CD4-positive, alpha-beta T cell (primary cell): ENCODE data around the gene CCND1. TPM values are rescaled to one million over a fixed set of nuclear protein-coding genes. Genes with fewer than 3 reads are reported as not detected.
"Not testable (repeated sequence)": the region's sequence is repeated elsewhere in the genome, so short reads cannot be mapped to it uniquely, and the experiment has no call there.

Experiments
- ATAC-seq: fragments of 200-7000 bp; cut with Tn5 transposase; one replicate; pipeline ENCODE4 v1.10.0; 2022; ENCODE audit warnings: mild to moderate bottlenecking; ENCODE audit not compliant: poor library complexity
- CTCF ChIA-PET: fragments of 350-600 bp; sonication (Branson Sonifier 250); formaldehyde crosslinking; loops from one replicate; lab custom pipeline; 2021; ENCODE audit warnings: antibody characterized with exemption, inconsistent platforms; lab: Charles Lee
- POLR2A ChIA-PET: fragments of 350-600 bp; sonication (Branson Sonifier 250); formaldehyde crosslinking; loops from one replicate; lab custom pipeline; 2021; ENCODE audit warnings: antibody characterized with exemption, inconsistent platforms; lab: Charles Lee
- DNase-seq, 14 experiments: peaks; one replicate each; pipeline ENCODE4 v3.0.0-alpha.2; 2013 to 2020; ENCODE audit warnings: mixed read lengths in 2 of 14
- H3K27ac ChIP-seq, 2 donors: one replicate each; pipeline versions ENCODE4 v1.5.1 to v1.7.0; 2013; ENCODE audit warnings: low read length in 2 of 2, low read depth in 1 of 2, mild to moderate bottlenecking in 1 of 2
- H3K27me3 ChIP-seq, 2 experiments: 1 replicate in 1 of 2; 2 replicates in 1 of 2; pipeline versions ENCODE4 v1.6.1 to v1.7.0; 2013; ENCODE audit warnings: low read length in 2 of 2, control low read depth in 1 of 2, mild to moderate bottlenecking in 1 of 2, moderate library complexity in 1 of 2; ENCODE audit not compliant: insufficient read depth in 2 of 2, control insufficient read depth in 1 of 2
- H3K36me3 ChIP-seq: one replicate; pipeline ENCODE4 v1.6.1; 2013; ENCODE audit warnings: low read length, control low read depth; ENCODE audit not compliant: insufficient read depth
- H3K4me1 ChIP-seq: one replicate; pipeline ENCODE4 v1.6.1; 2013; ENCODE audit warnings: low read length, control low read depth; ENCODE audit not compliant: insufficient read depth
- H3K4me3 ChIP-seq: one replicate; pipeline ENCODE4 v1.5.1; 2013; ENCODE audit warnings: mild to moderate bottlenecking, low read length, moderate library complexity
- H3K9me3 ChIP-seq, 2 experiments: 1 replicate in 1 of 2; 2 replicates in 1 of 2; pipeline versions ENCODE4 v1.6.1 to v1.7.0; 2013; ENCODE audit warnings: low read length in 2 of 2, mild to moderate bottlenecking in 2 of 2, control low read depth in 1 of 2, moderate library complexity in 1 of 2; ENCODE audit not compliant: control insufficient read depth in 1 of 2, insufficient read depth in 1 of 2
- H3K27ac Mint-ChIP-seq: one replicate; pipeline ENCODE4 v1.8.0; 2020; ENCODE audit warnings: mixed read lengths
- H3K27me3 Mint-ChIP-seq: one replicate; pipeline ENCODE4 v1.8.0; 2021; ENCODE audit warnings: mixed read lengths
- H3K36me3 Mint-ChIP-seq: one replicate; pipeline ENCODE4 v1.8.0; 2021; ENCODE audit warnings: low read depth, mixed read lengths
- H3K4me1 Mint-ChIP-seq: one replicate; pipeline ENCODE4 v1.8.0; 2021; ENCODE audit warnings: low read depth, mixed read lengths
- H3K4me3 Mint-ChIP-seq: one replicate; pipeline ENCODE4 v1.8.0; 2020; ENCODE audit warnings: mild to moderate bottlenecking, mixed read lengths
- H3K9me3 Mint-ChIP-seq: one replicate; pipeline ENCODE4 v1.8.0; 2020; ENCODE audit warnings: mixed read lengths
- CTCF ChIP-seq: fragments of 200-600 bp; IDR thresholded peaks from one replicate; pipeline ENCODE4 v1.8.0; 2022; ENCODE audit warnings: antibody characterized with exemption, mild to moderate bottlenecking
- intact Hi-C, 2 experiments: fragments of 100-400 bp; cut with DNase I in 1 of 2; cut with micrococcal nuclease in 1 of 2; formaldehyde crosslinking; loops; one replicate each; pipeline versions ENCODE4 v1.15.1 to v1.9.0; 2023 to 2025; cut with DNase I, micrococcal nuclease
- total RNA-seq, 174 experiments: library from RNA in 2 of 174; stranded (reverse) in 2 of 174; gene quantifications; one replicate each; pipeline ENCODE4 v1.2.3 and lab custom pipeline; 2021 to 2026

CCND1 gene
- total RNA-seq, 2 experiments from 2014 or later, result 1.7 to 2.4 TPM

- H3K27me3 ChIP-seq, result peaks cover 34 to 36% of the 10 kb centered on the region in 2 experiments
Observed at GRCh38 chr11:69694781-69695180, 53.8 kb downstream of the CCND1 start.

GRCh38 chr11:69695581-69695980 lies 54.6 kb downstream of the CCND1 start:
- DNase-seq (no peak), ATAC-seq (no peak)
- Mint-ChIP-seq H3K36me3 (no peaks in the 10 kb centered on the region), H3K4me1 (no peaks in the 10 kb centered on the region), H3K9me3 (peaks cover 4% of the 10 kb centered on the region), H3K27me3 (peaks cover 88% of the 10 kb centered on the region), H3K4me3 (no peak overlapping the region), H3K27ac (no peak overlapping the region)
- CTCF ChIA-PET, result no interaction called here
- intact Hi-C loops, result no loop called here
- Histone ChIP-seq H3K9me3 (no peaks in the 10 kb centered on the region), H3K4me1 (no peaks in the 10 kb centered on the region), H3K4me3 (no peak overlapping the region), H3K36me3 (no peaks in the 10 kb centered on the region), H3K27me3 (peaks cover 40 to 41% of the 10 kb centered on the region in 2 experiments), H3K27ac (no peak overlapping the region)
- no peak for TF ChIP-seq CTCF
- POLR2A ChIA-PET, result no interaction called here

More at GRCh38 chr11:69694781-69695180, 53.8 kb downstream of the CCND1 start:
- DNase-seq (no peak), ATAC-seq (no peak)
- no peaks in the 10 kb centered on the region for H3K4me1 ChIP-seq
- ChIA-PET CTCF (no interaction called here), POLR2A (no interaction called here)
- H3K9me3 ChIP-seq, result no peaks in the 10 kb centered on the region
- no peak overlapping the region for H3K27ac ChIP-seq
- intact Hi-C loops, result no loop called here
- H3K4me3 ChIP-seq, result no peak overlapping the region
- Mint-ChIP-seq H3K36me3 (no peaks in the 10 kb centered on the region), H3K4me1 (no peaks in the 10 kb centered on the region), H3K27ac (no peak overlapping the region), H3K4me3 (no peak overlapping the region), H3K9me3 (peaks cover 4% of the 10 kb centered on the region), H3K27me3 (peaks cover 84% of the 10 kb centered on the region)
- H3K36me3 ChIP-seq, result no peaks in the 10 kb centered on the region
- TF ChIP-seq CTCF, result no peak

- CTCF ChIA-PET, result not testable (repeated sequence)
Observed at GRCh38 chr11:69695995-69696394, 55.0 kb downstream of the CCND1 start.

More at GRCh38 chr11:69695995-69696394, 55.0 kb downstream of the CCND1 start:
- H3K4me3 ChIP-seq, ATAC-seq, POLR2A ChIA-PET, DNase-seq, H3K9me3 ChIP-seq, H3K27ac Mint-ChIP-seq, H3K36me3 ChIP-seq, H3K4me1 ChIP-seq, H3K4me3 Mint-ChIP-seq, H3K27ac ChIP-seq, H3K4me1 Mint-ChIP-seq, H3K9me3 Mint-ChIP-seq, intact Hi-C loops, H3K36me3 Mint-ChIP-seq: not testable (repeated sequence)
- peaks cover 88% of the 10 kb centered on the region for H3K27me3 Mint-ChIP-seq
- peaks cover 44 to 45% of the 10 kb centered on the region in 2 experiments for H3K27me3 ChIP-seq
